ENCODE results near the gene ZNF232. TPM values are rescaled to one million over a fixed set of nuclear protein-coding genes. Genes with fewer than 3 reads are reported as not detected.

ZNF232 gene
- total and polyA plus RNA-seq, 2 of the 13 experiments (the other 11 are each of a cell fraction or from before 2014, with no cell fraction given), result 7.8 to 28.7 TPM

GRCh38 chr17:5120036-5120435, 8.4 kb upstream of the ZNF232 start:
- Histone ChIP-seq H3K27ac (ENCODE audit: extremely low read length, insufficient read depth, low read length) (no peak overlapping the region), H2AFZ (ENCODE audit: low read length) (no peak overlapping the region), H3K4me3 (replicated peaks in 1 of 3; ENCODE audit: insufficient read depth in 1 of 3, low read depth in 2 of 3, low read length in 3 of 3) (no peak overlapping the region), H3K36me3 (replicated peaks in 1 of 2; ENCODE audit: control insufficient read depth in 1 of 2, insufficient read depth in 2 of 2, low read length in 2 of 2) (no peaks in the 10 kb centered on the region), H3K4me2 (ENCODE audit: low read depth, low read length) (no peak overlapping the region), H3K27me3 (ENCODE audit: control insufficient read depth in 1 of 2, insufficient read depth in 2 of 2, low read length in 2 of 2) (peaks cover 0 to 3% of the 10 kb centered on the region in 2 experiments; a peak in 2 of 5 replicates), H3K4me1 (ENCODE audit: insufficient read depth, low read length) (peaks cover 28% of the 10 kb centered on the region), H3K9ac (ENCODE audit: insufficient read depth, low read depth, low read length) (no peak overlapping the region), H3K79me2 (ENCODE audit: insufficient read depth, low read length) (no peaks in the 10 kb centered on the region), H4K20me1 (ENCODE audit: insufficient read depth, low read length) (no peaks in the 10 kb centered on the region), H3K9me3 (ENCODE audit: low read length) (no peaks in the 10 kb centered on the region)
- FAIRE-seq (no peak), DNase-seq (ENCODE audit: low spot score) (no peak), ATAC-seq (no peak)
- TF ChIP-seq ETV5 (CRISPR knock-in tag; IDR thresholded peaks at IDR 0.05; ENCODE audit: borderline replicate concordance) (no peak), EZH2 (conservative IDR thresholded peaks at IDR 0.05; ENCODE audit: low read depth, low read length) (no peak), TEAD3 (CRISPR knock-in tag; optimal IDR thresholded peaks at IDR 0.05; ENCODE audit: borderline replicate concordance) (no peak), FLYWCH1 (CRISPR knock-in tag; IDR thresholded peaks at IDR 0.05) (no peak), PRDM4 (CRISPR knock-in tag; IDR thresholded peaks at IDR 0.05; ENCODE audit: borderline replicate concordance) (no peak)
- TF ChIP-seq, protein P1, sequence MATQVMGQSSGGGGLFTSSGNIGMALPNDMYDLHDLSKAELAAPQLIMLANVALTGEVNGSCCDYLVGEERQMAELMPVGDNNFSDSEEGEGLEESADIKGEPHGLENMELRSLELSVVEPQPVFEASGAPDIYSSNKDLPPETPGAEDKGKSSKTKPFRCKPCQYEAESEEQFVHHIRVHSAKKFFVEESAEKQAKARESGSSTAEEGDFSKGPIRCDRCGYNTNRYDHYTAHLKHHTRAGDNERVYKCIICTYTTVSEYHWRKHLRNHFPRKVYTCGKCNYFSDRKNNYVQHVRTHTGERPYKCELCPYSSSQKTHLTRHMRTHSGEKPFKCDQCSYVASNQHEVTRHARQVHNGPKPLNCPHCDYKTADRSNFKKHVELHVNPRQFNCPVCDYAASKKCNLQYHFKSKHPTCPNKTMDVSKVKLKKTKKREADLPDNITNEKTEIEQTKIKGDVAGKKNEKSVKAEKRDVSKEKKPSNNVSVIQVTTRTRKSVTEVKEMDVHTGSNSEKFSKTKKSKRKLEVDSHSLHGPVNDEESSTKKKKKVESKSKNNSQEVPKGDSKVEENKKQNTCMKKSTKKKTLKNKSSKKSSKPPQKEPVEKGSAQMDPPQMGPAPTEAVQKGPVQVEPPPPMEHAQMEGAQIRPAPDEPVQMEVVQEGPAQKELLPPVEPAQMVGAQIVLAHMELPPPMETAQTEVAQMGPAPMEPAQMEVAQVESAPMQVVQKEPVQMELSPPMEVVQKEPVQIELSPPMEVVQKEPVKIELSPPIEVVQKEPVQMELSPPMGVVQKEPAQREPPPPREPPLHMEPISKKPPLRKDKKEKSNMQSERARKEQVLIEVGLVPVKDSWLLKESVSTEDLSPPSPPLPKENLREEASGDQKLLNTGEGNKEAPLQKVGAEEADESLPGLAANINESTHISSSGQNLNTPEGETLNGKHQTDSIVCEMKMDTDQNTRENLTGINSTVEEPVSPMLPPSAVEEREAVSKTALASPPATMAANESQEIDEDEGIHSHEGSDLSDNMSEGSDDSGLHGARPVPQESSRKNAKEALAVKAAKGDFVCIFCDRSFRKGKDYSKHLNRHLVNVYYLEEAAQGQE (IDR thresholded peaks at IDR 0.05; ENCODE audit: borderline replicate concordance in 1 of 2, low read depth in 1 of 2, low read length in 2 of 2), result no peak
- TF ChIP-seq, protein P2, sequence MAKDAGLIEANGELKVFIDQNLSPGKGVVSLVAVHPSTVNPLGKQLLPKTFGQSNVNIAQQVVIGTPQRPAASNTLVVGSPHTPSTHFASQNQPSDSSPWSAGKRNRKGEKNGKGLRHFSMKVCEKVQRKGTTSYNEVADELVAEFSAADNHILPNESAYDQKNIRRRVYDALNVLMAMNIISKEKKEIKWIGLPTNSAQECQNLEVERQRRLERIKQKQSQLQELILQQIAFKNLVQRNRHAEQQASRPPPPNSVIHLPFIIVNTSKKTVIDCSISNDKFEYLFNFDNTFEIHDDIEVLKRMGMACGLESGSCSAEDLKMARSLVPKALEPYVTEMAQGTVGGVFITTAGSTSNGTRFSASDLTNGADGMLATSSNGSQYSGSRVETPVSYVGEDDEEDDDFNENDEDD (CRISPR knock-in tag; IDR thresholded peaks at IDR 0.05; ENCODE audit: borderline replicate concordance), result no peak
- TF ChIP-seq, protein P3, sequence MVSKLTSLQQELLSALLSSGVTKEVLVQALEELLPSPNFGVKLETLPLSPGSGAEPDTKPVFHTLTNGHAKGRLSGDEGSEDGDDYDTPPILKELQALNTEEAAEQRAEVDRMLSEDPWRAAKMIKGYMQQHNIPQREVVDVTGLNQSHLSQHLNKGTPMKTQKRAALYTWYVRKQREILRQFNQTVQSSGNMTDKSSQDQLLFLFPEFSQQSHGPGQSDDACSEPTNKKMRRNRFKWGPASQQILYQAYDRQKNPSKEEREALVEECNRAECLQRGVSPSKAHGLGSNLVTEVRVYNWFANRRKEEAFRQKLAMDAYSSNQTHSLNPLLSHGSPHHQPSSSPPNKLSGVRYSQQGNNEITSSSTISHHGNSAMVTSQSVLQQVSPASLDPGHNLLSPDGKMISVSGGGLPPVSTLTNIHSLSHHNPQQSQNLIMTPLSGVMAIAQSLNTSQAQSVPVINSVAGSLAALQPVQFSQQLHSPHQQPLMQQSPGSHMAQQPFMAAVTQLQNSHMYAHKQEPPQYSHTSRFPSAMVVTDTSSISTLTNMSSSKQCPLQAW (CRISPR knock-in tag; IDR thresholded peaks at IDR 0.05), result no peak
- POLR2A ChIA-PET, result no interaction called here
- CTCF ChIA-PET (ENCODE audit: low intra/inter-chr PET ratio, low total read pairs), result no interaction called here
- in situ Hi-C loops (cut with HindIII; ENCODE audit: extremely low pct_ligation_motif_present, low pct_unique_long_range_greater_than_20kb), result no loop called here
- intact Hi-C loops (cut with micrococcal nuclease; ENCODE audit: unreplicated experiment), result no loop called here
- BruUV-seq (replicated peaks), result no TSS peak
- WGBS (ENCODE audit: low lambda C conversion rate), result 18% methylated on average over 3 of the region's 7 CpGs
